Measurements from ENCODE around the gene GNGT2.

GNGT2 gene

DNA sequence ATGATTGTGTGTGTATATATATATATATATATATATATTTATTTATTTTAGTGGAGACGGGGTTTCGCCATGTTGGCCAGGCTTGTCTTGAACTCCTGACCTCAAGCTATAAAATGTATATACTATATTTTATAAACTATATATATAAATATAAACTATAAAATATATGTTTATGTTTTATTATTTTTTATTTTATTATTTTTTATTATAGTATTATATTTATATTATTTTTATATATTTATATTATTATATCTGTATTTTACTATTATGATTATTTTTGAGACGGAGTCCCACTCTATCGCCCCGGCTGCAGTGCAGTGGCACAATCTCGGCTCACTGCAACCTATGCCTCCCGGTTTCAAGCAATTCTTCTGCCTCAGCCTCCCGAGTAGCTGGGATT lies 30.7 kb upstream of the GNGT2 start:
- no peak for DNase-seq (ENCODE audit: low read depth in 1 of 2, low spot score in 1 of 2)
- in situ Hi-C loops (cut with HindIII; ENCODE audit: low pct_unique_long_range_greater_than_20kb, low sequenced_read_pairs) = no loop called here
- no peak for TF ChIP-seq JUND (IDR thresholded peaks at IDR 0.05; ENCODE audit: low read depth)

DNA sequence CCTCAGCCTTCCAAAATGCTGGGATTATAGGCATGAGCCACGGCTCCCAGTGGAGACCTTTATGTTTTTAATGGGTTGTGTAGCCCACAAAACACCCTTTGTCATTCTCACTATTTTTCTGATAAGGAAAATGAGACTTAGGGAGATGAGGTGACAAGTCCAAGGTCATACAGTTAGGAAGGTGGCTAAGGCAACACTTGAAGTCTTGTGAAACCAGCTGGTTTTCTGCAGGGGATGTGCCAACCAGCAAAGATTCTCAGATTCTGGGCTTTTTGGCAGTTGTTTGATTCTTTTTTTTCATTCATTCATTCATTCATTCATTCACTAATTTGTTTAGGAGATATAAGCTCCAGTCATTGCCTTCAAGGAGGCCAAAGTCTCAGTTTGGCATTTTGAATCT lies 30.2 kb upstream of the GNGT2 start:
- in situ Hi-C loops (cut with HindIII; ENCODE audit: low pct_unique_long_range_greater_than_20kb, low sequenced_read_pairs) = no loop called here
- DNase-seq (ENCODE audit: low read depth in 1 of 2, low spot score in 1 of 2) = no peak
- TF ChIP-seq JUND (IDR thresholded peaks at IDR 0.05; ENCODE audit: low read depth) = no peak

DNA sequence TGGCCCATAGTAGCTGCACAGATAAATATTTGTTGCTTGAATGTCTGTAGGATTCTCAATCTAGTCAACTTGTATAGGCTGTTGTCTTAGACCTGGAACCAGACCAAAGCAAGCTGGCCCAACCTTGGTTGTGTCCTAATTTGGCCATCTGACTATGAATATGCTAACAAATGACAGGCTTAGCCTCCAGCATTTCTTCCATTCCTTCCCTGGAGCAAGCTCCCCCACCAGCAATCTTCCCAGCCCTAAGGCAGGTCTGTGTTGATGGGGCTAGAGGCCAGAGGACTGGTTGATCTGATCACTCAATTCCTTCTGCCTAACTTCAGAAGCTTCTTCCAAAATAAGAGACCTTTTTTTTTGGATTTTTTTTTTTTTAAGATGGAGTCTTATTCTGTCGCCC lies 29.6 kb upstream of the GNGT2 start:
- no peak for TF ChIP-seq JUND (IDR thresholded peaks at IDR 0.05; ENCODE audit: low read depth)
- in situ Hi-C loops (cut with HindIII; ENCODE audit: low pct_unique_long_range_greater_than_20kb, low sequenced_read_pairs) = no loop called here
- DNase-seq (ENCODE audit: low read depth in 1 of 2, low spot score in 1 of 2) = no peak

DNA sequence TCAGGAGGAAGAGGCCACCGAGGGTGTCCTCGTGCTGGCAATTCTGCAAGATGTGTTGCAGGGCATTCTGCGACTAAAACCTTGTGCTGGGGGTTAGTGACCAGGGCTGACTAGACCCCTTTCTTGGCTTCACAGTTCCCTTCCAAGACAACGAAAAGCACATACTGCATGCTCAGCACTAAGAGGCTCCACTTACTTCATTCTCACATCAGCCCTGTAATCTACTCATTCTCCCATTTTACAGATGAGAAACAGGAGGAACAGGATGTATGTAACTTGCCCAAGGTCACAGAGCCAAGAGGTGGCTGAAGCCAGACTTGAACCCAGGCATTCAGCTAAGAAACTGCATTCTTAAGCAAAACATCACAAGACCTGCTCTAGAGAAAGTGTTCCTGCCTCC lies 25.5 kb upstream of the GNGT2 start:
- in situ Hi-C loops (cut with HindIII; ENCODE audit: low pct_unique_long_range_greater_than_20kb, low sequenced_read_pairs) = no loop called here
- DNase-seq (ENCODE audit: low read depth in 1 of 2, low spot score in 1 of 2) = no peak
- no peak for TF ChIP-seq JUND (IDR thresholded peaks at IDR 0.05; ENCODE audit: low read depth)

DNA sequence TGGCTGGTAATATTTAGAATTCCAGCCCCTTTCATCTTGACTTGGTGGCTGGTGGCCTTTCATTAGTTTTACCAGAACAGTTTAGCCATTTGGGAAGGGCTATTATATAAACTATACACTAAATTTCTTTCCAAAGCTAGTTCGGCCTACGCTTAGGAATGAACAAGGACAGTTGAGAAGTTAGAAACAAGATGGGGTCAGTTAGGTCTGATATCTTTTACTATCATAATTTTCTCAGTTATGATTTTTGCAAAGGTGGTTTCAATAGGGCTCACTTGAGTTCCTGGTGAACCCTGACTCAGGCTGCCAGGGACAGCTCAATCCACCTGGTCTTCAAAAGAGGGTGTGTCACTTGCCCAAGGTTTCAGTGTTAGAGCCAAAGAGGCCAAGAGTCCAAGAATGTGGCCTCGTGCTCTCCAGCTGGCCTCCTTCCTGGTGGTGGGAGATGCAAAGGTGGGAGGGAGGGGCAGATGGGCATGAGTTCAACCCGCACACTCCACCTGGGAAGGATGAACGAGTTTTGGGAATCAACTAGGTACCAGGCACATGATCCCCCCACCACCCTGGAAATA lies 24.2 kb upstream of the GNGT2 start:
- in situ Hi-C loops (cut with HindIII; ENCODE audit: low pct_unique_long_range_greater_than_20kb, low sequenced_read_pairs) = no loop called here
- no peak for DNase-seq (ENCODE audit: low read depth in 1 of 2, low spot score in 1 of 2)
- TF ChIP-seq JUND (IDR thresholded peaks at IDR 0.05; ENCODE audit: low read depth) = no peak

DNA sequence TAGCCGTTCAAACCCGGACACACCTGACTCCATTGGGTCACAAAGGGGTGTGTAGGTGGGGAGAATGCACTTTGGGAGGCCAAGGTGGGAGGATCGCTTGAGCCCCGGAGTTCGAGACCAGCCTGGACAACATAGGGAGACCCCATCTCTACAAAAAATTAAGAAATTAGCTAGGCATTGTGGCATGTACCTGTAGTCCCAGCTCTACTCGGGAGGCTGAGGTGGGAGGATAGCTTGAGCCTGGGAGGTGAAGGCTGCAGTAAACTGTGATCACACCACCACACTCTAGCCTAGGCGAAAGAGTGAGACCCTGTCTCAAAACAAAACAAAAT lies 21.2 kb upstream of the GNGT2 start:
- in situ Hi-C loops (cut with HindIII; ENCODE audit: low pct_unique_long_range_greater_than_20kb, low sequenced_read_pairs) = no loop called here
- no peak for DNase-seq (ENCODE audit: low read depth in 1 of 2, low spot score in 1 of 2)
- no peak for TF ChIP-seq JUND (IDR thresholded peaks at IDR 0.05; ENCODE audit: low read depth)

DNA sequence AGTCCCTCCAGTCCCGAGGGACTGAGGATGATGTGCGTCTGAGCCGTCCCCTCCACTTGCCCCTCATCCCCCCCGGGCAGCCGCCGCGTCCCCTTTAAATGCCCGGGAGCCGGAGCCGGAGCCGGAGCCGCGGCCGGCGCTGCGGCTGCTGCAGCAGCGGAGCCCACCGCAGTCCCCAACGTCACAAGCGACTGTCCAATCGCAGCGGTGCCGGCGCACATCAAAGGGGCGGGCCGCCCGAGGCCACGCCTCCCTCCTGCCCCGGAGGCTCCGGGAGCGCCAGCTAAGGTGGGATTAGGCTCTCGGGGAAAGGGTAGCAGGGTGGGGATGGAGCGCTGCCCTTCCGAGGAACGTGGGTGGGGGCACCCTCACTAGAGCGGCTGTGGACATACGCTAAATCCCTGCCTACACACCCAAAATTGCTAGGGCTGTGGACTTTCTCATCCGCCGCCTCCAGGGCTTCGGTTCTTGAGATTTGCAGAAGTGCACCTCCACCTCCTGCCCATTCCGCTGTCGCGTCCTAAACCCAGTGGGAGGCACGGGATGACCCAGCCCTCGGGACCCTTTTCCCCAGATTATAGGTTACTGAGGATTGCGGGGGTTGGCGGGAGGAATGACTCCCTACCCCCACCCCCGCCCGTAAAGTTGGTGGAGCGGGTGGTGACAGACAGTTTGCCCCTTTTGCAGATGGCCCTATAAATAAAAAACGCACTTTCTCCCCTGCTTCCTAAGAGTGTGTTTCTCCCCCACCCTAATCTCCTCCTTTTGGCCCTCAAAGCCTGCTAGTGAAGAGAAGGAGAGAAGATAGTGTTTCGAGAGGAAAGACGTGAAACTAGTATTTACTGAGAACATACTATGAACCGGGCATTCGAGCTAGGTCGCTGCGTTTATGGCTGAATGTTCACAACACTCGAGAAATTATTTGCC lies 20.5 kb upstream of the GNGT2 start, which contains the start of gene PHOSPHO1:
Gene PHOSPHO1, minus strand, starts transcription at position 152 of the 927 bp plus-strand sequence. CDS start 4,096 bp downstream, outside the sequence.
- in situ Hi-C loops (cut with HindIII; ENCODE audit: low pct_unique_long_range_greater_than_20kb, low sequenced_read_pairs) = no loop called here
- no peak for TF ChIP-seq JUND (IDR thresholded peaks at IDR 0.05; ENCODE audit: low read depth)
- DNase-seq (ENCODE audit: low read depth in 1 of 2, low spot score in 1 of 2) = peak; percentile 84 to 94

DNA sequence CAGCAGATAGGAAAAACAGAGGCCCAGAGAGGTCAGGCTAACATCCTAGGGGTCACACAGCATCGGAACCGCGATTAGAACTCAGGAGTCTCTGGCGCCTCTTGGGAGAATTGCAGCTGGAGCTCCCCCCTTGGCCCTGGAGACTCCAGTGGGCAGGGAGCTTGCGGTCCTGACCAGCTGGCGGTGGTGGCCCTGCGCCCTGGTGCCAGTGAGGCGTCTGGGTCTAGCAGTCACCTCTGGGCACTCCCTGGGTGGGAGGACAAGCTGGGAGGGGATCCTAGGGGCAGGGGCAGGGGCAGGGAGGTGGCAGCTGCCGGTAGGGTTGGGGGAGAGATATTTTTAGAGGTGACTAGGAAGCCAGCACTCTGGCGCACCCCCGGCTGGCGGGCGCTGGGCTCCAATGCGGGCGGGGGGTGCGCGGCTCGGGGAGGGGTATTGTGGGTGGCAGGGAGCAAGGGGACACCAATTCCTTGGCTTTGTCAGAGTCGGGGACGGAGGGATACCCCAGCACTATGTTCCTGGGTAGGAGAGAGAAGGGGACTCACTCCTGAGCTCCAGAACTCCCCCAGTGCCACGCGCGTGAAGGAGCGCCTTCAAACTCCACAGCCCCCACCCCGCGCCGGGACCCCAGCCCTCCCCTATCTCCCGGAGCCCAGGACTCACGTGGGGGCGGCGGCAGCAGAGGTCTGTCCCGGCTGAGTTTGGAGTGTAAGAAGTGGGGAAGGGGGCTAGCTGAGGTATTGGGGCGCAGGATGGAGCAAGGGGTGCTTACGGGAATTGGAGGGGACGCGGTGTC lies 19.6 kb upstream of the GNGT2 start:
- no peak for TF ChIP-seq JUND (IDR thresholded peaks at IDR 0.05; ENCODE audit: low read depth)
- in situ Hi-C loops (cut with HindIII; ENCODE audit: low pct_unique_long_range_greater_than_20kb, low sequenced_read_pairs) = no loop called here
- DNase-seq (ENCODE audit: low read depth in 1 of 2, low spot score in 1 of 2) = no peak

DNA sequence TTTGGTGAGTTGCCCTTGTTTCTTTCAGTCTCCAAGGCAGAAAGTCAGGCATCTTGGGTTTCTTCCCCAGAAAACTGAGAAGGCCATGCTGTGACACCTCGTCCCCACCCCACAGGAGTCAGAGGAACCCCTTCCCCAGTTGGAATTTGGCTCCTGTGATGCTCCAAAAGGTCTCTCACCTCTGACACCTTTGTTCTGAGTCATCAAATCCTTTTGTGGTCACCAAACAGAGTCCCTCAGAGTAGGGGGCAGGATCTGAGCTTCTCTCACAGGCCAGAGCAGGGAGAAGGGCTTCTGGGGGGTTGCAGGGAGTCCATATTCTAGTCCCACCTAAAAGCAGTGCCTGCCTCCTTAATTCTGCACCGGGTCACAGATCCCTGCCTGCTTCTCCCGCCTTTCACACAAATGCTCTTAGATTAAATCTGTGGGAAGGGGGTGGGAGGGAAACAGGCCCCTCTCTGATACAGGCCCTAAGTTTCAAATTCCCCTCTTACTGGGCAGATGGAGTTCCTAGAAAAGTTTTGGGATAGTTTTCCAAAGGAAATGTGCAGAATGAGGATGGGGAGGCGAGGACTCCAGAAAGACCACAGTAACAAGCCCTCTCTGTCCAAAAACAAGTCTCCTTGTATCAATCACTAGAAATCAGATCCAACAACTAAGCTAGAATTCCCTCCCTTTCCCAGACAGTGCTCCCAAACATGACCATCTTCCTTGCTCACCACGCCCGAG lies 18.9 kb upstream of the GNGT2 start:
- in situ Hi-C loops (cut with HindIII; ENCODE audit: low pct_unique_long_range_greater_than_20kb, low sequenced_read_pairs) = no loop called here
- no peak for TF ChIP-seq JUND (IDR thresholded peaks at IDR 0.05; ENCODE audit: low read depth)
- no peak for DNase-seq (ENCODE audit: low read depth in 1 of 2, low spot score in 1 of 2)

DNA sequence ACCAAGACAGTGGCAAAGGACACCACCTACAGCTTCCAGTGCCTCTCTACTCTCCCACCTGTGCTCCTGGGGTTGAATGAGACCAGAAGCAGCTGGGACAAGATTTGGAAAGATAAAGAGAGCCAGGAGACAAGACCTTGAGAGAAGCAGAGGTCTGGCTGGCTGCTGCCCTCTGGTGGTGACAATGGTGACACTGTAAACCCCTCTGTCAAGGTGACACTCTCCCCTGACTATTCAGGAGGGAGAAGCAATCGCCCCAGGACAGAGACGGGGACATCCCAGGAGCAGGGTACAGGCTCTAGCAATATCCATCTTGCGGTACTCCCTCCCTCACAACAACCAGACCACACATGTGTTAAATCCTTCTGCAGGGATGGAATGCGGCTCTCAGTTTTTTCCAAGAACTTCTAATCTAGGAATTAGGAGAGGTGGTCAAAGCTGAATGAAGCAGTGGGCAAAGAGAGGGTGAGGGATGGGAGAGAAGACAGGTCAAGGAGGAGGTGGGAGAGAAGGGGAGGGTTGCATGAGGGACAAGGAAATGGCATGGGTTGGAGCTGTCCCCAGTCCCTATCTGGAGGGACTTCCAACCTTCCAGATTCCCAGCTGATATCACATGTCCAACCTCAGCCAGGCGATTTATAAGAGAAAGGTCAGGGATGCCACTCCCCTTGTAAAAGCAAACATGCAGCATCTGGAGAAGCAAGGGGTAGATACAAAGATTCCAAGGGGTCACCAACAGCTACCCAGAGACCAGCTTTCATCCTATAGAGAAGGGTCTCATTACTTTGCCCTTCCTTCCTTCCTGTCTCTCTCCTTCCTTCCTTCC lies 17.3 kb upstream of the GNGT2 start:
- peak; percentile 86 to 96 for DNase-seq (ENCODE audit: low read depth in 1 of 2, low spot score in 1 of 2)
- in situ Hi-C loops (cut with HindIII; ENCODE audit: low pct_unique_long_range_greater_than_20kb, low sequenced_read_pairs) = no loop called here
- TF ChIP-seq JUND (IDR thresholded peaks at IDR 0.05; ENCODE audit: low read depth) = no peak

DNA sequence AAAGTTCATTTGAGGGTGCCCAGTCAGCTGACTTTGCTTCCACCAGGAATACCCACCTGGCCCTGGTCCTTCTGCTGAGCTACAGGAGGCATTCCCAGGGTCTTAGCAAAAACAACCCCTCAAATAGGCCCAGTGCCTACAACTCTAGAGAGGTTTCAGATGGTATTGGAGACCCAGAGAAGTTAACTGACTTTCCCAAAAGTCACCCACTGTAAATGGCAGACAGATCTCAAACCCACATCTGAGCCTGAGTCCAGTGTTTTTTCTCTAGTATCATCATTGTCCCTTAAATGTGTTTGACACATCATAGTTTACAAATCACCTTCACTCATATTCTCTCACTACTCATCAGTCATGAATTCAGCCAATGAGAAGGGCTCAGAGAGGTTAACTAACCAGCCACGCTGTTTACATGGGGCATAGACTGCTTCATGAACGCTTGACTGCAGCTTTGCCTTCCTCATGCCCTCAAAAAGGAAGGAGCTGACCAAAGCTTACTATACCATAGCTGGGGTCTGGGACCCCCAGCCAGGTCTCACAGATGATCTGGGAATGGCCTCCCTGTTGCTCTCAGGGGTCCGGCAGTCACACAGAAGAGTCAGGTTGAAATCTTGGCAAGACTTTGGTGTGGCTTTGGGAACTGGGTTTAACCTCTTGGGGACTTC lies 16.5 kb upstream of the GNGT2 start:
- no peak for DNase-seq (ENCODE audit: low read depth in 1 of 2, low spot score in 1 of 2)
- in situ Hi-C loops (cut with HindIII; ENCODE audit: low pct_unique_long_range_greater_than_20kb, low sequenced_read_pairs) = no loop called here
- TF ChIP-seq JUND (IDR thresholded peaks at IDR 0.05; ENCODE audit: low read depth) = no peak
